Neural cell (in vitro differentiated cells): ENCODE data around the gene BANP. TPM values are rescaled to one million over a fixed set of nuclear protein-coding genes. Genes with fewer than 3 reads are reported as not detected.
"Not testable (repeated sequence)": the region's sequence is repeated elsewhere in the genome, so short reads cannot be mapped to it uniquely, and the experiment has no call there.

Experiments used
- H2AFZ ChIP-seq: fragments of 200-600, 300-800 bp; sonication (generic), shearing (Covaris generic); 2 replicates; pipeline ENCODE4 v1.6.0; 2014; ENCODE audit warnings: low read depth, mild to moderate bottlenecking, antibody characterized with exemption, low read length, moderate library complexity
- H3F3A ChIP-seq: fragments of 200-600 bp; shearing (Covaris generic); 2 replicates; pipeline ENCODE4 v1.6.1; 2016; ENCODE audit warnings: mild to moderate bottlenecking, moderate library complexity, mixed read lengths, antibody characterized with exemption, low read length; ENCODE audit not compliant: insufficient read depth, poor library complexity, severe bottlenecking
- H3K27ac ChIP-seq: fragments of 200-600, 300-800 bp; sonication (generic), shearing (Covaris generic); 2 replicates; pipeline ENCODE4 v1.5.1; 2014; ENCODE audit warnings: mild to moderate bottlenecking, low read length, moderate library complexity
- H3K27me3 ChIP-seq: fragments of 300-800, 200-600 bp; sonication (generic), shearing (Covaris generic); 2 replicates; pipeline ENCODE4 v1.6.0; 2014; ENCODE audit warnings: mild to moderate bottlenecking, low read depth, low read length, moderate library complexity; ENCODE audit not compliant: insufficient read depth
- H3K36me3 ChIP-seq: fragments of 300-800, 200-600 bp; sonication (generic), shearing (Covaris generic); 2 replicates; pipeline ENCODE4 v1.5.1; 2014; ENCODE audit warnings: mild to moderate bottlenecking, antibody characterized with exemption, low read length, moderate library complexity; ENCODE audit not compliant: insufficient read depth
- H3K4me2 ChIP-seq: fragments of 300-800, 200-600 bp; sonication (generic), shearing (Covaris generic); 2 replicates; pipeline ENCODE4 v1.6.0; 2014; ENCODE audit warnings: mild to moderate bottlenecking, low read length
- H3K4me3 ChIP-seq: fragments of 300-800, 200-600 bp; sonication (generic), shearing (Covaris generic); 2 replicates; pipeline ENCODE4 v1.5.1; 2014; ENCODE audit warnings: mild to moderate bottlenecking, low read length, moderate library complexity
- H3K79me2 ChIP-seq: fragments of 200-600 bp; shearing (Covaris generic); replicated peaks from 2 replicates; pipeline ENCODE4 v1.6.0; 2014; ENCODE audit warnings: mild to moderate bottlenecking, low read length, moderate library complexity; ENCODE audit not compliant: insufficient read depth
- H3K9ac ChIP-seq: fragments of 300-800, 200-600 bp; sonication (generic), shearing (Covaris generic); 2 replicates; pipeline ENCODE4 v1.6.1; 2016; ENCODE audit warnings: mild to moderate bottlenecking, low read length, mixed read lengths
- H3K9me2 ChIP-seq: fragments of 200-600 bp; shearing (Covaris generic); 2 replicates; pipeline ENCODE4 v1.6.1; 2016; ENCODE audit warnings: mild to moderate bottlenecking, low read length, mixed read lengths; ENCODE audit not compliant: insufficient read depth
- H3K9me3 ChIP-seq: fragments of 200-600, 300-800 bp; sonication (generic), shearing (Covaris generic); 2 replicates; pipeline ENCODE4 v1.6.1; 2016; ENCODE audit warnings: mild to moderate bottlenecking, mixed run types, low read length, moderate library complexity, mixed read lengths
- H4K20me1 ChIP-seq: fragments of 200-600 bp; shearing (Covaris generic); 2 replicates; pipeline ENCODE4 v1.6.1; 2016; ENCODE audit warnings: mild to moderate bottlenecking, mixed run types; ENCODE audit not compliant: insufficient read depth
- EP300 ChIP-seq: fragments of 450-650 bp; conservative IDR thresholded peaks from 2 replicates; pipeline ENCODE4 v1.6.1; 2014; ENCODE audit warnings: antibody characterized with exemption, mild to moderate bottlenecking, moderate library complexity; ENCODE audit not compliant: poor library complexity, severe bottlenecking
- EZH2 ChIP-seq: fragments of 200-600, 300-800 bp; shearing (Covaris generic), sonication (generic); IDR thresholded peaks from 2 replicates; pipeline ENCODE4 v1.6.1; 2014; ENCODE audit warnings: antibody characterized with exemption, low read length, borderline replicate concordance, mild to moderate bottlenecking; ENCODE audit not compliant: insufficient read depth, poor library complexity, severe bottlenecking
- MXI1 ChIP-seq: fragments of 450-650 bp; conservative IDR thresholded peaks from 2 replicates; pipeline ENCODE4 v1.6.1; 2014; ENCODE audit warnings: antibody characterized with exemption, mild to moderate bottlenecking; ENCODE audit not compliant: poor library complexity, severe bottlenecking
- POLR2AphosphoS5 ChIP-seq: IDR thresholded peaks from 2 replicates; pipeline ENCODE4 v1.6.1; 2012
- RAD21 ChIP-seq: fragments of 450-650 bp; conservative IDR thresholded peaks from 2 replicates; pipeline ENCODE4 v1.6.1; 2014; ENCODE audit warnings: antibody characterized with exemption, mild to moderate bottlenecking, moderate library complexity
- SMC3 ChIP-seq: fragments of 450-650 bp; conservative IDR thresholded peaks from 2 replicates; pipeline ENCODE4 v1.6.1; 2014; ENCODE audit warnings: antibody characterized with exemption, mild to moderate bottlenecking, moderate library complexity; ENCODE audit not compliant: poor library complexity
- TAF1 ChIP-seq: IDR thresholded peaks from 2 replicates; pipeline ENCODE4 v1.6.1; 2012; ENCODE audit warnings: low read depth
- polyA plus RNA-seq: library from polyadenylated mRNA; depleted of rRNA; stranded (reverse); fragments of >200 nt; gene quantifications from 2 replicates; pipeline ENCODE4 v1.2.3, GENCODE V29; 2014
- TF ChIP-seq, protein P1 (sequence below): IDR thresholded peaks from 2 replicates; pipeline ENCODE4 v1.6.1; 2012; ENCODE audit warnings: borderline replicate concordance
- TF ChIP-seq, protein P2 (sequence below): fragments of 450-650 bp; IDR thresholded peaks from 2 replicates; pipeline ENCODE4 v1.5.1; 2014; ENCODE audit warnings: antibody characterized with exemption, mild to moderate bottlenecking, moderate library complexity; ENCODE audit not compliant: poor library complexity, severe bottlenecking

BANP gene
- polyA plus RNA-seq, 1 donor from 2014 or later: 20.6 TPM

- H3K9ac ChIP-seq, H3F3A ChIP-seq, H3K27me3 ChIP-seq, H3K9me3 ChIP-seq, H3K4me3 ChIP-seq, H4K20me1 ChIP-seq, H3K27ac ChIP-seq, H3K79me2 ChIP-seq, H3K9me2 ChIP-seq, H2AFZ ChIP-seq, H3K4me2 ChIP-seq, H3K36me3 ChIP-seq: not testable (repeated sequence)
Measured at GRCh38 chr16:88101623-88102105, 150.4 kb downstream of the BANP start.

DNA sequence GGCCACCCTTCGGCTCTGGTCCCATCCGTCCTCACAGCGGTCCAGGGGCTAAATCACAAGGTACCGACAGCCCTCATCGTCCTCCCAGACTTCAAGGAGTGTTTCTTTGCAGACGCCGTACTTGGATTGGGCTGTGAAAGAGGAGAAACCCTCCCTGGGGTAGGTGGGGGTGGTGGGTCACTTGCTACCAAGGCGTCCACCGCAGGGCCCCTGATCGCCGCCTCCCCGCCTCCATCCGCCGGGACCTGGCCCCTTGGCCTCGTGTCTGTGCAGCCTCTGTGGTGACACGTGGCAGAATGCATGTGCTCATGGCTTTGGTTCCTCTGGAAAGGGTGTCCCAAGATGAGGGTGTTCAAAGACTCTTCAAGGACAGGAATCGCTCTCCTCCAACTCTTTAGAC, 151.4 kb downstream of the BANP start:
- Histone ChIP-seq H3K9me3 (no peaks in the 10 kb centered on the region), H3K79me2 (no peaks in the 10 kb centered on the region), H3K4me2 (no peak overlapping the region), H3F3A (no peaks in the 10 kb centered on the region), H3K9ac (no peak overlapping the region), H3K4me3 (no peak overlapping the region), H3K36me3 (no peaks in the 10 kb centered on the region), H2AFZ (no peak overlapping the region), H4K20me1 (no peaks in the 10 kb centered on the region), H3K27ac (no peak overlapping the region), H3K9me2 (no peaks in the 10 kb centered on the region), H3K27me3 (no peaks in the 10 kb centered on the region)
- no peak for TF ChIP-seq MXI1

- no peak overlapping the region for H3K4me2 ChIP-seq
- H3K9me2 ChIP-seq: no peaks in the 10 kb centered on the region
- no peaks in the 10 kb centered on the region for H3F3A ChIP-seq
- no peak overlapping the region for H3K9ac ChIP-seq
- no peak overlapping the region for H2AFZ ChIP-seq
- H3K36me3 ChIP-seq: no peaks in the 10 kb centered on the region
- no peaks in the 10 kb centered on the region for H3K9me3 ChIP-seq
- no peak overlapping the region for H3K27ac ChIP-seq
- no peaks in the 10 kb centered on the region for H4K20me1 ChIP-seq
- H3K79me2 ChIP-seq: no peaks in the 10 kb centered on the region
- no peaks in the 10 kb centered on the region for H3K27me3 ChIP-seq
- no peak overlapping the region for H3K4me3 ChIP-seq
- TF ChIP-seq POLR2AphosphoS5 (no peak), EP300 (no peak), RAD21 (no peak), MXI1 (no peak), EZH2 (no peak), TAF1 (no peak), SMC3 (no peak)
- TF ChIP-seq, protein P1, sequence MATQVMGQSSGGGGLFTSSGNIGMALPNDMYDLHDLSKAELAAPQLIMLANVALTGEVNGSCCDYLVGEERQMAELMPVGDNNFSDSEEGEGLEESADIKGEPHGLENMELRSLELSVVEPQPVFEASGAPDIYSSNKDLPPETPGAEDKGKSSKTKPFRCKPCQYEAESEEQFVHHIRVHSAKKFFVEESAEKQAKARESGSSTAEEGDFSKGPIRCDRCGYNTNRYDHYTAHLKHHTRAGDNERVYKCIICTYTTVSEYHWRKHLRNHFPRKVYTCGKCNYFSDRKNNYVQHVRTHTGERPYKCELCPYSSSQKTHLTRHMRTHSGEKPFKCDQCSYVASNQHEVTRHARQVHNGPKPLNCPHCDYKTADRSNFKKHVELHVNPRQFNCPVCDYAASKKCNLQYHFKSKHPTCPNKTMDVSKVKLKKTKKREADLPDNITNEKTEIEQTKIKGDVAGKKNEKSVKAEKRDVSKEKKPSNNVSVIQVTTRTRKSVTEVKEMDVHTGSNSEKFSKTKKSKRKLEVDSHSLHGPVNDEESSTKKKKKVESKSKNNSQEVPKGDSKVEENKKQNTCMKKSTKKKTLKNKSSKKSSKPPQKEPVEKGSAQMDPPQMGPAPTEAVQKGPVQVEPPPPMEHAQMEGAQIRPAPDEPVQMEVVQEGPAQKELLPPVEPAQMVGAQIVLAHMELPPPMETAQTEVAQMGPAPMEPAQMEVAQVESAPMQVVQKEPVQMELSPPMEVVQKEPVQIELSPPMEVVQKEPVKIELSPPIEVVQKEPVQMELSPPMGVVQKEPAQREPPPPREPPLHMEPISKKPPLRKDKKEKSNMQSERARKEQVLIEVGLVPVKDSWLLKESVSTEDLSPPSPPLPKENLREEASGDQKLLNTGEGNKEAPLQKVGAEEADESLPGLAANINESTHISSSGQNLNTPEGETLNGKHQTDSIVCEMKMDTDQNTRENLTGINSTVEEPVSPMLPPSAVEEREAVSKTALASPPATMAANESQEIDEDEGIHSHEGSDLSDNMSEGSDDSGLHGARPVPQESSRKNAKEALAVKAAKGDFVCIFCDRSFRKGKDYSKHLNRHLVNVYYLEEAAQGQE: no peak
- TF ChIP-seq, protein P2, sequence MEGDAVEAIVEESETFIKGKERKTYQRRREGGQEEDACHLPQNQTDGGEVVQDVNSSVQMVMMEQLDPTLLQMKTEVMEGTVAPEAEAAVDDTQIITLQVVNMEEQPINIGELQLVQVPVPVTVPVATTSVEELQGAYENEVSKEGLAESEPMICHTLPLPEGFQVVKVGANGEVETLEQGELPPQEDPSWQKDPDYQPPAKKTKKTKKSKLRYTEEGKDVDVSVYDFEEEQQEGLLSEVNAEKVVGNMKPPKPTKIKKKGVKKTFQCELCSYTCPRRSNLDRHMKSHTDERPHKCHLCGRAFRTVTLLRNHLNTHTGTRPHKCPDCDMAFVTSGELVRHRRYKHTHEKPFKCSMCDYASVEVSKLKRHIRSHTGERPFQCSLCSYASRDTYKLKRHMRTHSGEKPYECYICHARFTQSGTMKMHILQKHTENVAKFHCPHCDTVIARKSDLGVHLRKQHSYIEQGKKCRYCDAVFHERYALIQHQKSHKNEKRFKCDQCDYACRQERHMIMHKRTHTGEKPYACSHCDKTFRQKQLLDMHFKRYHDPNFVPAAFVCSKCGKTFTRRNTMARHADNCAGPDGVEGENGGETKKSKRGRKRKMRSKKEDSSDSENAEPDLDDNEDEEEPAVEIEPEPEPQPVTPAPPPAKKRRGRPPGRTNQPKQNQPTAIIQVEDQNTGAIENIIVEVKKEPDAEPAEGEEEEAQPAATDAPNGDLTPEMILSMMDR: no peak
Measured at GRCh38 chr16:88103011-88103410, 151.8 kb downstream of the BANP start.
